Stimulated activated CD4-positive, alpha-beta T cell treated with anti-CD3 and anti-CD28 coated beads, Interleukin-15, amount 100 ng/mL, for 1 hour (primary cell): ENCODE data around the gene TMEM200A.

ENCODE experiments used
- DNase-seq, 2 donors: peaks; one replicate each; pipeline ENCODE4 v3.0.0-alpha.2; 2020; ENCODE audit warnings: low read depth in 1 of 2, low spot score in 1 of 2

TMEM200A gene

DNA sequence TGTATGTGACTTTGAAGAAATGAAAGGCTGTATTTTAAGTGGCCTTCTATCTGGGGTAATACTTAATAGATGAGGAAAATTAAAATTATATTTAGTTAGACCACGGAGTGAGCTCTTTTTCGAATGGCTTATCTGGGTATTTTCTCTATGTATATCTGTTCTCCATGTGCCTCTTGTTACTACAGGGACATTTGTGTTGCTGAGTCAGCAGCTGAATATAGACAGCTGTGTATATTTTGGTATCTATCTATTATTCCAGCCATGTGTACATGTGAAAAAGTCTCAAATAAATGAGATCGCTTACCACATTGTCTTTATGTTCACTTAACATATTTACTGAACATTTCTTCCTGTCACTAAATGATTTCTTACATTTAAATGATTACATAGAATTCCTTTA, 57.2 kb downstream of the TMEM200A start:
- no peak for DNase-seq

DNA sequence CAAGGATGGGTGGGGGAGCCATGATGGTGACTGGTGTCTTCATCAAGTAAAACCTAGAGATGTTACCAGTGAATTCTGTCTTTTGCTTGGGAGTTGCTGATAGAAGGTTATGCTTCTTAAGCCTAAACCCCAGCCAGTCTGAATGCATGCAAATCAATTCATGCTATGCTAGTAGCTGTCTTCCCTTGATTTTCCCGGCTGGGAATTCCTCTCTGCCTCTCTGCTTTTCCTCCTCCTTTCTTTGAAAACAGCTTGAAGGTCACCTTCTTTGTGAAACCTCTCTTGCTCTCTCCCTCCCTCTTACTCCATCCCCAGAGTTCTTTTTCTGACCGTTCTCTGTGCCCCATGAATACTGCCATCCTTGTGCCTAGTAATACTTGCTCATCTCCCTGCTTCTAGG, 58.9 kb downstream of the TMEM200A start:
- no peak for DNase-seq

DNA sequence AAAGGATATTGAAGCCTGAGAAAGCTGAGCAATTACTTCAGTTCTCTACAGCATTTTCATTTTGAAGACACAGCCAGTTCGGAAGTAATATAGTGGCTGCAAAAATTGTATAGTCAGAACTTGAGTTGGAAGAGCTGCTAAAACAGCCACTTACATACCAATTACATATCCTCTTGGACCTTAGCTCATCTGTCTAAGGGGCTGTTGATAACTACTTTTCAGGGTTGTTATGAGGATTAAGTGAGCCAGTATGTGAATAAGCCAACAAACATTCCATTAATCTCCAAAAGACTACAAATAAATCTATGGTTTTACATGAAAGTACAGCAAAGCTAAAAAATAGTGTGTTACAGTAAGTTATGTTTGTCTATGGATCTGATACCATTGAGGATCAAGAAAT, 59.7 kb downstream of the TMEM200A start:
- DNase-seq: no peak

DNA sequence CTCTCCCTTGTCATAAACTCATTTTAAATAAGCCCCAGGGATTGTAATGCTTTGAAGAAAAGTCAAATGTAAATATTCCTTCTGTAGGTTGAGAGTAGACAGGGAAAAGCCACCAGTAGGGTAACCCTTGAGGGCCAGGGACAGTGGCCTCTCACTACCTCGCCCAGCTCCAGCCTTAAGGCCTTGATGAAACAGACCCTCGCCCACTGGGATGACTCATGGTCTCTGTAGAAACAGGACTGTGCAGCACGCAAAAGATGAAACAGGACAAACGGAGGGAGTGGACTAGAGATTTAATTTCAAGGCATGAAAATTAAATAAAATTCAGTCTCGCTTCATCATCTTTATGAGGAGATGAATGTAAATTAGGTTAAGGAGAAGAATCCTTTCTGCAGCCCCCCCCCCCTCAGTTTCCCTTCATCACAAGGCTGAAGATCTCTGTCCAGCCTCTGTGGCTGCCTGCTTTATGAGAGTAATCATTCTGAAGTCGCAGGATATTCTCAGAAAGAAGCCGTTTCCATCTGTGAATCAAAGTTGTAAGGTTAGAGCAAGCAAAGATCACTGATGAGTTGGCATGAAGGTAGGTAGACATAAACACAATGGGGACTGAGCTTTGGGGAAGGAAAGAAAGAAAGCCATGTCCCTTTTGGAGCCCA, 60.4 kb downstream of the TMEM200A start:
- DNase-seq: no peak

DNA sequence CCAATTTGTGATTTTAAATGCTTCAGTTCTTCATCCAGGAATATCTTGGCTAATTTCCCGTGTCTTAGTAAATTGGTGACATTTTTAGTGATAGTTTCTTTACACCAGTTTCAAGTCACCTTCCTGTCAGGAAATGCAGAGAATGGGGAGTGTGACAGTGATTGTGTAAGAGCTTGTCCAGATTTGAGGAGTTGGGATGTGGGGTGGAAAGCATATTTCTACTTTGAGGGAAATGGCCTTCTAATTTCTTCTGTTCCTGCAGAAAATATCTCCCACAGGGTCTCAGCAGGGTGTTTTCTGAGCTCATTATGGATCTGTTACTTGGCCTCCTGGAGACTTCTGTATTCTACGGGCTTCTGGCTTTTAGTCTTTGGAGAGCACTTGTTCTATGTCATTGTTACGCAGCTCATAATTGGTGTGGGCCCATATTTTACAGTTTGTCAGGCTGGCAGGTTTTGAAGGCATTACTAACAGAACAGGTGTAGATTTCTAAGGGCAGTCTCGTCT, 65.6 kb downstream of the TMEM200A start:
- no peak for DNase-seq

DNA sequence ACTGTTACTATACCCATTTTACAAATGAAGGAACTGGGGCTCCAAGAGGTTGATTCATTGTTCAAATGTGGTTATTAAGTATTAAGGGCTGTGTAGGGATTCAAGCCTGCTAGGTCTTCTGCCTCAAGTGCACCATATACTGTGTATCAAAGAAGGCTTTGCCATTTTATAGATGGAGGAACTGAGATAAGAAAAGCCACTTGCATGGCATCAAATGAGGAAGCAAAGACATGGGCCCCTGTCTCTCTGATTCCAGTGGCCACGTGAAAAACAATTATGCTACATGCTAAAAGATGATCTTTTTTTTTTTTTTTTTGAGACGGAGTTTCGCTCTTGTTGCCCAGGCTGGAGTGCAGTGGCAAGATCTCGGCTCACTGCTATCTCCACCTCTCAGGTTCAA, 67.0 kb downstream of the TMEM200A start:
- no peak for DNase-seq

DNA sequence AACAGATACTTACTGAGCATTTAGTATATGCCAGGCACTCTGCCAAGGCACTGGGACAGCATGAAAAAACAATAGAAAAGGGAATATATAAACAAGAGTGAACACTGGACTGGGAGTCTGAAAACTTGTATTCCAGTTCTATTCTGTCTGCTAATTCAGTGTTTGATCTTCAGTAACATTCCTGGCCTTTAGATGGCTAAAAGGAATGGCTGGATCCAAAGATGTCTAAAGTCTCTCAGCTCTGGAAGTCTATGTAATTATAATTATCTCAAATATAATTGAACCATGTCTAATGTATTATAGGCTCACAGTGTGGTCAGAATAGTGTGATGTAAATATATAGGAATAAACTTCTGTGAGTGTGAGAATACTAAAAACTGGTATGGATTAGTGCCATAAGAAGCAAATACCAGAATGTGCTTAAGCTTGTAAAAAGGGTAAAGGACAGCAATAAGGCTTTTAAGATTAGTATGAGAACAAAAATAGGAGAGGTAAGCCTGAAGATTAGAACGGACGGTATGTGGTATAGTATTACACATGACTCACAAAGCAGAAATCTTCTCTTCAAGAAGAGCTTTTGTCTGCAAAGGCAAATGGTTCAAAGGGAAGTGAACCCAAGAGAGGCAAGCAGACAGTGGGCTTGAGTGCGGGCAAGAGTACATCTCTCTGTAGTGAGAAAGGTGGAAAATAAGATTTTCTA, 68.5 kb downstream of the TMEM200A start:
- DNase-seq: no peak

DNA sequence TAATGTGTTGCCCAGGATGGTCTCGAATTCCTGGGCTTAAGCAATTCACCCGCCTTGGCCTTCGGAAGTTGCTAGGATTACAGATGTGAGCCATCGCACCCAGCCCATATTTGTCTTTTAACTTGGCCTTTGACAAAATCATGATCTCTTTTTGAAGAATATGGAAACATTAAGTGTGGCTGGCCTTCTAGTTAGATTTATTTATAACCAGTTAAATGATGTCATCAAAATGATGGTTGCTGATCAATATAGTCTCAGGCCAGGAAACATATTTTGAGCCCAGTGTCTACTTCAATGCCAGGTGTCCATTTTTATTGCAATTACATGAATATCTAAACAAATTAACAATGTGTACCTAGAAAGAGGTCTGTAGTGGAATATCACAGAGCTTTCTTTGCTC, 69.4 kb downstream of the TMEM200A start:
- DNase-seq: no peak

DNA sequence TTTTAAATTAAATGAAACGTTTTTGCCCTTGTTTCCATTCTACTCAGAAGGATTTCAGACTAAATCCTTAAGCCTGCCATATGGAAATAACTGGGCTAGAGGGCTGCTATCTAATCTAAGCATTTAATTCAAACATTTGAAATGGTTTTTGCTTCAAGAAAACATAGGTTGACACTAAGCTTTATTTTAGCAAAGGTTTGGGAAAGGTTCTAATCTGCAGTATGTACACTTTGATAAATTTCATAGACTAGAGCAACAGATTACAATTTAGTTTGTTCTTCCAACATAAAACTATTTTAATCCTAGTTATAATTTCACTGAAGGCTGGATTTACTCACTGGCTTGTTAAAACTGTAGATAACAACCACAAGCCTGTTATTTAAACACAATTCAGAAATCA, 72.1 kb downstream of the TMEM200A start:
- no peak for DNase-seq

DNA sequence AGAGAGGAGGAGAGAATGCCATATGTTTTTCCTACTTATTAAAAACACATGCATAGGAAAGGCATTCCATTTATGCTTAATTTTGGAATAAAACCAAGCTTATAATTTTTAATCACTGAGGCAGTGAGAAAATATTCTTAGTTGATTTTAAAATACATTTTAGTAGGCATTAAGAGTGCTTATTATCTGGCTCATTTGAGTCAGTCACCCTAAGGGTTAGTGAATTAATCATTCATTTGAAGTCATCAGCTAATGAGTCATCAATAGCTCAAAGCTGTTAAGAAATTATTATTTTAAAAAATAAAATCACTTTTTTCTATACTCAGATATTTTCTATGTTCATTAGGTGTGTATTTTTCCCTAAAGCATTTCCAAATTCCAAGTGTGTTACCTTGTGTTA, 81.6 kb downstream of the TMEM200A start:
- DNase-seq: no peak

DNA sequence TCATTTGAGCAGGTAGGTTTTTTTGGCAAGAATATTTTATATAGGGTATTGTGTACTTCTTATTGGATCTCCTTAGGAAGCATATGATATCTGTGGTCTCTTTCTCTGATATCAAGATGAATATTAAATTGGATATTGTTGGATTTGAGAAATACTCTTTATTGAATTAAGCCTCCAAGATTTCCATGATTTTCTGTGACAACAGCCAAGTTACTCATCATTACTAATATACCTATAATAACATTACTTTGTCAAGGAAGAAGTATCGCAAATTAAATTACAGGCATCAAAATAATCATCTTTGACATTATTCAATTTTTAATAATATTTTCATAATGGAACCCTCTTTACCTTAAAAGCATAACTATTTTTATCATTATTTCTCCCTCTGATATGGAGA, 86.5 kb downstream of the TMEM200A start:
- no peak for DNase-seq

DNA sequence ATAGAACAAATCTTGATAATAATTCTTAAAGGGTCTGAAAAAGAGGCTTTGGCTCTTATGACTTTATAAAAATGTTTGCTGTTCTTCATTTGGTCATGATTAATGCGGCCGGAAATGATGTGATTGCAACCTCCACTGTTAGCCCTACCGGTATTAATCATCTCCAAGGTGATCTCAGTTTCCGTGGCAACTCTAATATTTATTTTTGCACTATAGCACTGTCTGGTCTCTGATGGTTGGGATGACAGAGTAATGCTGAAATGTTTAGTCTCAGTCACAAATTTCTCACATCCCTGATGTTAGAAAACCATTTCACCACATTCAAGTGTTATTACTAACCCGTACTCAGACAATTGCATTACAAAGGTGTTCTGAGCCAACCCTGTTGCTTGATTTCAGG, 87.4 kb downstream of the TMEM200A start:
- no peak for DNase-seq

DNA sequence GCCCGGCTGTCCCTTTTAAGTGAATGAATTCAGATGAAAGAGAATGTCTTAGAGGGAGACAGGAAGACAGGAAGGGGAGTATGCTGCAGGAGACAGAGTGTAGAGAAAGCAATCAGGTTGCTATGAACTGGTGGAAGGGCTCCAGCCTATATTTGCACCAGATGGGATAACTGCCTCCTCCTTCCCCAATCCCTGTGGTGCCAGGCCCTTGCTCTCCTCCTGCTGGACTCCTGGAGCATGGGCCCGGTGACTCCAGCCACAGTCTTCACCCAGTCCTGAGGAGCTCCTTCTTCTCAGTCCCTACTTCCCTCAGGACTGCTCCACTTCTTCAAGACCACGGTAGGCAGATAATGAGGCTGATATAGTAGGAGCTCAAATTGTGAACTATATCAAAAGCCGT, 91.8 kb downstream of the TMEM200A start:
- no peak for DNase-seq

DNA sequence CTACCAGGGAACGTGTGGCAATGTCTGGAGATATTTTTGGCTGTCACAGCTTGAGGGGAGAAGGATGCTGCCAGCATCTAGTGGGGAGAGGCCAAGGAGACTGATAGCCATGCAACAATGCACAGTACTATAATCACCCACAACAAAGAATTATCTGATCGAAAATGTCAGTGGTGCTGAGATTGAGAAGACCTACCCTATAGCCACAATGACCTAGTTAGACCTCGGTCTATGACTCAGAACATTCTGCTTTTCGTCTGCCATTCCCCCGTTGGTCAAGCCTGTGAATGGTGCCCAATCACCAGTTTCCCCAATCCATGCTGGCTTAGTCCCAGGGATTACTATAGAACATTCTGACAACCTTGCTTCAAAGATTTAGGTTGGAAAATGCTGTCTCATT, 93.5 kb downstream of the TMEM200A start:
- no peak for DNase-seq

DNA sequence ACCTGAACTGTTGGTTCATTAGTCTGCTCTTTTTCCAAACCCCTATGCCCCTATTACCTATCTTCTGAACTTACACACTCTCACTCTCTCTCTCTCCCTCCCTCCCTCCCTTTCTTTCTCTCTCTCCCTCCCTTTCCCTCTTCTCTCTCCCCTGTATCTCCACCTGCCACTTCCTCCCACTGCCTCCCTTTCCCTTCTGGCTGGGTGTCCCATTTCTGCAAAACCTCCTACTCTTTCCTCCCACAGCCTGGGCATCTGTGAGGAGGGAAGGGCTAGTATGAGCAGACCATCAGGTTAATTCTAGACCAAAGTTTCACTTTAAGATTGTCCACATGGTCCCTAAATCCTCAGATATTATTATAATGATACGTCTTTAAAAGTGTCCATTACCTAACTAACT, 95.1 kb downstream of the TMEM200A start:
- DNase-seq: no peak

DNA sequence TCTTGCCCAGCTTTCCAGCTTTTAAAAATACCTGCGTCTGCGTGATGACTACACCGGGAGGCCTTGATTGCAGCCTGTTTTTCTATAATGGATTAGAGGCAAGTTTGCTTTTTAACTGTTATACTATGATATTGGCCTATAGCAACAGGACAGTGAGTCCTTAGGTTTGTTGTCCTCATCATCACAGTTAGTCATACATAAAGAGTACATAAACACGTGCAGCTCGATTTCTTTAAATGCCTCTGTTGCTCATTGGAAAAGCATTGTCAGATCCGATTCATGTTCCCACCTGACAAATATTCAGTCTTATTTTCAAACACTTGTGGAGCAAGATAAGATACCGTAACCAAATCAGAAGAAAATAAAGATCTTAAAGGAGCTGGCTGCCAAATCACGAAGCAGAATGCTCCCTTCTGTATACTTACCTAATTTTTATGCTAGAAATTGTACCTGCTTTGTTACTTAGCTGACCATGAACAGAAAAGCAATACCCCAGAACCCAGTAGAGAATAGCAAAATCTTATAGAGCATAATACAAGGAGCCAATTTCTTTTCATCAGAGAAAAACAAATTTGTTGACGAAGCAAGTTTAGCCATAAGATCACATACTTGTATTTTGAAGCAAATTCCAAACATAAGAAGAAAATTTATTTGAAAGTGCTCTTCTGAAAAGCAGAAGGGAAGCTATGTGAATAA, 100.4 kb downstream of the TMEM200A start:
- DNase-seq: no peak

DNA sequence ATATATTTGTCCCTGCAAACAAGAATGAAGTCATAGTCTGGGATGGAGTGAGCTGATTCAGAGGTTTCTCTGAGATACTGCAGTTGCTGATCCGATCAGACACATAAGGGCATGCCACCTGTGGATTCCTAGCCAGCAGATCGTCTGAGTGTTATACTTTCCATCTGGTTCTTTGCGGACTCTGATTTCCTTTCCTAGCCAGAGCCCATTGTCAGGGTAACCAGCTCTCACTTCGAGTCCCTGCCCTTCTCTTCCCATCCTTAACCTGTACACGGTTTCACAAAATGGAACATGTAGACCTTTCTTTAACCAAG, 100.9 kb downstream of the TMEM200A start:
- no peak for DNase-seq

DNA sequence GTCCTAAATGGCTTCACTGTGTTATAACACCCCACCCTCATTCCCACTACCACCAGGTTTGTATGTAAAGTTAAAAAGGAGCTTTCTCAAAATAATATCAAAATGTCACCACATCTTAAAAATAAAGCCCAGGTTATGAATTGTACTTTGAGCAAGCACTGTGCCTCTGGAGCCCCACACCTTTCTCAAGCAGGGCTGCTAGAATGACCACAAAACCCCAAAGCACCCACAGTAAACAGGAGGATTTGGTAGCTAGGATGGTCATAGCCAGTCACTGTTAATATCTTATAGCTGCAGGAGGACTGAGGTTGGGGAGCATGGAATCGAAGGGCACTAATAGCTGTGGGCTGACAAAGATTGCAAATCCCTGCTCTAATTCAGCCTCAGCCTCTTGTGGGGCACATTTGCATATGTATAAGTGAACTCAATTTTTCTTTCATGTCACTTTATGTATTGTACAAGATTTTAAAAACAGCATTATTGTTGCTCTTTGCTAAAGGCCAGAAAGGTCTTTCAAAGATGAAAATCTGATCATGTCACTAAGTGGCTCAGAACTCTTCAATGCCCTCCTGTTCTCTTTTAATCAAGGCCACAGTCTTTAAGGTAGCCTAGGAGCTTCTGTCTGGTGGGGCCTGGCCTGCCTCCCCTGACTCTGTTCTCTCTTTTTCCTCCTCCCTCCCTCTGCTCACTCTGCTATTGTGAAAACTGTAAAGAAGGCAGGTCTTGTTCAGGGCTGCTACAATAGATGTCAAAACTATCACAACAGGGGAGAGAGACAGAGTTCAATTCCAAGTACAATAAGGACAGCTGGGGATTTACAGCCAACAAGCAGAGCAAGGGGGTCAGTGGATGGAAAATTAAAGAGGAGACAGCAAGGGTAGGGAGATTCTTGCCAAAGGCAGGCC, 101.6 kb downstream of the TMEM200A start:
- no peak for DNase-seq

DNA sequence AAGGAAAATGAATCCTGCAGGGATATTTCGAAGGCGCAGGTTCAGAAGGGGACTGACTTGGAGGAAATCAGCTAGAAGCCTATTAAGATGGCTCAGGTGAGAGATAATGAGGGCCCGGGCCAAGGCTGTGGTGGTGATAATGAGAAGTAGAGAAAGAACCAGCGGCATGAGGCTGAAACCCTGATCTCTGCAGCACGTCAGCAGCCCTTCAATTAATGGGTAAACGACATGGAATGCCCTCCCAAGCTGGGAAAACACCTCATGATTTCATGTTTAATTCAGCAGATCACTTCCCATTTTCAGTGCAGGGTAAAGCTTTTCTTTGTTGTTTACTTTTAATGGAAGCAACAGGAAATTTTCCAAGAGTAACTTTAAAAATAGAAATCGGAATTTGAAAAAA, 104.9 kb downstream of the TMEM200A start:
- DNase-seq: no peak

DNA sequence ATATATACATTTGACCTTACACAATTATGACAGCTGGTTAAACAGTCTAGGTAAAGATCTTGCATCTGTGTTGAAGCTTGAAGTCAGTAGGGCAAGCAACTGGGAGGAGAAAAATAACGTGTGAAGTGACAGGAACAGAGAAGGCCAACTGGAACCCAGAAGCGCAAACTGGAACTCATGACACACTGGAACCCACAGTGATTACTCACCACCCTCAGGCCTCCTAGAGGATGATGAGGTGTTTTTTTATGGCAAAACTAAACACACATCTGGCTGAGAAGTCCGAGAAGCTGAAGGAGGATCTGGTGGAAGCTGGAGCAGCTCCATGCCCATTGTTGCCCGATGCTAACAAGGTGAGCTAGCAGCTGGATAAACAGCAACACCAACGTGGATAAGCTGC, 108.1 kb downstream of the TMEM200A start:
- DNase-seq: no peak

DNA sequence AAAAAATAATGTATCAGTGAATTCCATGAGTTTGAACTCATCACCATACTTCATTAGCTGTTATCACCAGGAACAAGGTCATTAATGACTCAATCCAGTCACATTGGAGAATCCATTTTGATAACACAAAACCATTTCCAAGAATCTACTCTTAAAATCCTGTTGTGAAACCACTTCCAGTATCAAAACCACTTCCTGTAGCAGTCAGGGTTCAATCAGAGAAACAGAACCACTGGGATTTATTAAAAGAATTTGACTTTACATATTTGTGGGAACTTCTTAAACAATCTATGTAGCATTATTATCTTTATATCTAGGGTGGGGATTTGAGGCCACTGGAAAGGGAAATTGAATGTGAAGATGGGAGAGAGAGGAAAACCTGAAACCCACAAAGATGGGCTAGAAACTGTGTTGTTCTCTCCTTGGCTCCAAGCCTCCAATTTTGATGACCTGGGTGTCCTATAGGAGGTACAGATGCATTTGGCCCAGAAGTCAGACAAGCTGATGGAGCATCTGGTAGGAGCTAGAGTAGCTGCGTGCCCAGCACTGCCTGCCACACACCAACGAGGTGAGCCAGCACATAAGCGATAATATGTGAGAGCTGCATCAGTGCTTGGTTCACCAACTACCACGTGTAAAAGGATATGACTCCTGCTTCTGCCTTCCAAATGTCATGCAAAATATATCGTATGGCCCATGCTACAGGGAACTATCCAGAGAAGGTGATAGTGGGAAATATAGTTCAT, 117.0 kb downstream of the TMEM200A start:
- DNase-seq: no peak
